HepG2 (cell line): ENCODE measurements around the gene SNX4. TPM values are rescaled to one million over a fixed set of nuclear protein-coding genes. Genes with fewer than 3 reads are reported as not detected.

Experiments
- CAMTA2 ChIP-seq: sonication (generic); formaldehyde crosslinking; IDR thresholded peaks from 2 replicates; pipeline ENCODE4 v1.4.0; 2020; ENCODE audit warnings: mild to moderate bottlenecking, missing genetic modification reagents, borderline replicate concordance
- CENPX ChIP-seq: sonication (generic); formaldehyde crosslinking; IDR thresholded peaks from 2 replicates; pipeline ENCODE4 v1.9.0; 2021; ENCODE audit warnings: mild to moderate bottlenecking, missing genetic modification reagents, moderate library complexity
- FOXK1 ChIP-seq: sonication (generic); formaldehyde crosslinking; IDR thresholded peaks from 2 replicates; pipeline ENCODE4 v1.4.0; 2020; ENCODE audit warnings: low read depth, missing genetic modification reagents, borderline replicate concordance
- GABPA ChIP-seq, 2 experiments: IDR thresholded peaks; 2 replicates each; pipeline ENCODE4 v1.6.1; 2011 to 2016; ENCODE audit warnings: low read depth in 2 of 2, low read length in 1 of 2, missing biosample characterization in 1 of 2, missing genetic modification characterization in 1 of 2
- MED8 ChIP-seq: sonication (generic); formaldehyde crosslinking; IDR thresholded peaks from 2 replicates; pipeline ENCODE4 v1.8.1; 2023; ENCODE audit warnings: mild to moderate bottlenecking, missing genetic modification reagents; ENCODE audit not compliant: insufficient replicate concordance
- NCOA2 ChIP-seq: sonication (generic); formaldehyde crosslinking; IDR thresholded peaks from 2 replicates; pipeline ENCODE4 v1.8.0; 2022; ENCODE audit warnings: inconsistent platforms
- NCOR1 ChIP-seq: fragments of 200-600 bp; sonication (generic); IDR thresholded peaks from 2 replicates; pipeline ENCODE4 v1.7.0; 2017; ENCODE audit warnings: antibody characterized with exemption, low read length, borderline replicate concordance
- POLR2AphosphoS5 ChIP-seq: IDR thresholded peaks from 2 replicates; pipeline ENCODE4 v1.6.1; 2012; ENCODE audit warnings: low read depth, low read length
- PRMT3 ChIP-seq: sonication (generic); formaldehyde crosslinking; IDR thresholded peaks from 2 replicates; pipeline ENCODE4 v1.8.1; 2022; ENCODE audit warnings: low read depth, mild to moderate bottlenecking, moderate library complexity, missing genetic modification reagents, borderline replicate concordance
- PRPF4 ChIP-seq: fragments of 200-400 bp; formaldehyde crosslinking; IDR thresholded peaks from 2 replicates; pipeline ENCODE4 v1.6.1; 2016; ENCODE audit warnings: low read length, low read depth; ENCODE audit not compliant: poor library complexity, severe bottlenecking
- SP5 ChIP-seq: IDR thresholded peaks from 2 replicates; pipeline ENCODE4 v1.6.1; 2016; ENCODE audit warnings: low read depth, borderline replicate concordance
- ZNF230 ChIP-seq: sonication (generic); formaldehyde crosslinking; IDR thresholded peaks from 2 replicates; pipeline ENCODE4 v1.4.0; 2020; ENCODE audit warnings: mild to moderate bottlenecking, missing genetic modification reagents
- ZNF556 ChIP-seq: sonication (generic); formaldehyde crosslinking; IDR thresholded peaks from 2 replicates; pipeline ENCODE4 v1.4.0; 2020; ENCODE audit warnings: mild to moderate bottlenecking, missing genetic modification reagents, borderline replicate concordance
- ZNF564 ChIP-seq: sonication (generic); formaldehyde crosslinking; IDR thresholded peaks from 2 replicates; pipeline ENCODE4 v1.8.1; 2023; ENCODE audit warnings: mild to moderate bottlenecking, missing genetic modification reagents
- polyA plus RNA-seq, 8 experiments: library from polyadenylated mRNA; depleted of rRNA in 3 of 8; stranded (reverse) in 7 of 8; unstranded in 1 of 8; fragments of >200 nt; fragmentation: Illumina TruSeq in 4 of 8; extraction: Trizol in 4 of 8; gene quantifications; 2 replicates each; pipeline versions ENCODE4 v1.2.1 to v1.2.3, GENCODE V29; 2011 to 2016; ENCODE audit warnings: low read depth in 4 of 8, missing spikeins in 1 of 8, mixed read lengths in 1 of 8; ENCODE audit not compliant: insufficient read depth in 1 of 8
- total RNA-seq, 5 experiments: library from RNA; depleted of rRNA; stranded (reverse); fragments of >200 nt; fragmentation: Illumina TruSeq; extraction: Trizol; gene quantifications; 2 replicates each; pipeline ENCODE4 v1.2.3, GENCODE V29; 2016; ENCODE audit warnings: low read depth in 1 of 5
- TF ChIP-seq, protein P1 (sequence below): sonication (generic); formaldehyde crosslinking; conservative IDR thresholded peaks from 2 replicates; pipeline ENCODE4 v1.8.0; 2022; ENCODE audit warnings: mild to moderate bottlenecking, moderate library complexity, missing genetic modification reagents
- TF ChIP-seq, protein P2 (sequence below): sonication (generic); formaldehyde crosslinking; conservative IDR thresholded peaks from 2 replicates; pipeline ENCODE4 v1.4.0; 2020; ENCODE audit warnings: missing genetic modification reagents
- TF ChIP-seq, protein P3 (sequence below): sonication (generic); formaldehyde crosslinking; IDR thresholded peaks from 2 replicates; pipeline ENCODE4 v1.4.0; 2020; ENCODE audit warnings: missing genetic modification reagents, mild to moderate bottlenecking, borderline replicate concordance
- TF ChIP-seq, protein P4 (sequence below): IDR thresholded peaks from 2 replicates; pipeline ENCODE4 v1.6.1; 2016; ENCODE audit warnings: low read depth

The SNX4 gene
- total and polyA plus RNA-seq, 2 of the 13 experiments (the other 11 are each of a cell fraction or from before 2014, with no cell fraction given) = 18.1 to 73.6 TPM

DNA sequence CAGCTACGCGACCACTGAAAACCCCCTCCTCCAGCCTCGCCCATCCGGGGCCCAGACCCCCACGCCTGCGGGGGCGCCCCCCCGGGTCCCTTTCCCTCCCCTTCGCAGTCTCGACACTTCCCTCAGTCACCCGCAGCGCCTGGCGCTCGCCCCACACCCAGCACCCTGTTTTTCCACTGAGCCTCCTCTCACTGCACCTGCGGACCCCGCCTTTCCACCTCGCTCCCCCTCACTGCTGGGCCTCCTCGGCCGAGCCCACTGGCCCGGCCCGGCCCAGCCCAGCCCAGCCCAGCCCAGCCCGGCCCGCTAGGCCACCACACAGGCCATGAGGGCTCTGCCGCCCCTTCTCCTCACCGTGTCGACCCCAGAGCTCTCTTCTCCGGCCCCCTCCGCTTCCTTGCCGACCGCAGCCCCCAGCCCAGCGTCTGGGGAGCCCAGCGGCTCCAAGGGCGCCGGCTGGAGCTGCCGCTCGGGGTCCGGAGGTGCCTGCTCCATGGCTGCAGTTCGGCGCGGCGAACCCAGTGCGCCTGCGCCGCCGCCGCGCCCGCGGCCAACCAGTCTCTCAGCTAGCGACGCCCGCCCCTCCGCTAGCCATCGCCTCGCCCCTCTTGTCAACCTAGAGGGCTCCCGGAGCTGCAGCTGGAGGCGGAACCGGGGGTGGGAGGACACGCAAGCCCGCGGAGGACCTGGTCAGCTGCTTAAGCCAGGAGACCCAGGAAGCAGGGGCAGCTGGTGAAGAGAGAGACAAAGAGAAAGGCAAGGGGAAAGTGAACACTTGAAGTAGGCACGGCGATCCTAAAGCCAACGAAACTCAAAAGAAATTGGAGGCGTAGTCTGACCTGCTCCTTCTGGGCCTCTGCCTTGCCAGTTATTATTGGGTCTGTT, at the start of gene SNX4 (continued):
- TF ChIP-seq PRMT3 (CRISPR knock-in tag) (no peak), ZNF230 (0 out of 2 replicates have a peak, but pooled peaks have one; percentile 58), CAMTA2 (CRISPR knock-in tag) (no peak), SP5 (CRISPR knock-in tag) (peak; percentile 66), CENPX (CRISPR knock-in tag) (no peak), MED8 (CRISPR knock-in tag) (peak; percentile 62), POLR2AphosphoS5 (peak; percentile 81), PRPF4 (no peak), ZNF564 (CRISPR knock-in tag) (0 out of 2 replicates have a peak, but pooled peaks have one; percentile 57), FOXK1 (peak; percentile 27; the same call in 1 of the 2 replicates), NCOA2 (CRISPR knock-in tag) (0 out of 2 replicates have a peak, but pooled peaks have one; percentile 12), ZNF556 (CRISPR knock-in tag) (no peak), NCOR1 (no peak), GABPA (IDR thresholded peaks at IDR 0.05; ENCODE audit: low read depth, low read length) (no peak), GABPA (CRISPR knock-in tag; IDR thresholded peaks at IDR 0.05; ENCODE audit: low read depth) (no peak)
- TF ChIP-seq, protein P1, sequence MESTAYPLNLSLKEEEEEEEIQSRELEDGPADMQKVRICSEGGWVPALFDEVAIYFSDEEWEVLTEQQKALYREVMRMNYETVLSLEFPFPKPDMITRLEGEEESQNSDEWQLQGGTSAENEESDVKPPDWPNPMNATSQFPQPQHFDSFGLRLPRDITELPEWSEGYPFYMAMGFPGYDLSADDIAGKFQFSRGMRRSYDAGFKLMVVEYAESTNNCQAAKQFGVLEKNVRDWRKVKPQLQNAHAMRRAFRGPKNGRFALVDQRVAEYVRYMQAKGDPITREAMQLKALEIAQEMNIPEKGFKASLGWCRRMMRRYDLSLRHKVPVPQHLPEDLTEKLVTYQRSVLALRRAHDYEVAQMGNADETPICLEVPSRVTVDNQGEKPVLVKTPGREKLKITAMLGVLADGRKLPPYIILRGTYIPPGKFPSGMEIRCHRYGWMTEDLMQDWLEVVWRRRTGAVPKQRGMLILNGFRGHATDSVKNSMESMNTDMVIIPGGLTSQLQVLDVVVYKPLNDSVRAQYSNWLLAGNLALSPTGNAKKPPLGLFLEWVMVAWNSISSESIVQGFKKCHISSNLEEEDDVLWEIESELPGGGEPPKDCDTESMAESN (CRISPR knock-in tag) = no peak
- TF ChIP-seq, protein P2, sequence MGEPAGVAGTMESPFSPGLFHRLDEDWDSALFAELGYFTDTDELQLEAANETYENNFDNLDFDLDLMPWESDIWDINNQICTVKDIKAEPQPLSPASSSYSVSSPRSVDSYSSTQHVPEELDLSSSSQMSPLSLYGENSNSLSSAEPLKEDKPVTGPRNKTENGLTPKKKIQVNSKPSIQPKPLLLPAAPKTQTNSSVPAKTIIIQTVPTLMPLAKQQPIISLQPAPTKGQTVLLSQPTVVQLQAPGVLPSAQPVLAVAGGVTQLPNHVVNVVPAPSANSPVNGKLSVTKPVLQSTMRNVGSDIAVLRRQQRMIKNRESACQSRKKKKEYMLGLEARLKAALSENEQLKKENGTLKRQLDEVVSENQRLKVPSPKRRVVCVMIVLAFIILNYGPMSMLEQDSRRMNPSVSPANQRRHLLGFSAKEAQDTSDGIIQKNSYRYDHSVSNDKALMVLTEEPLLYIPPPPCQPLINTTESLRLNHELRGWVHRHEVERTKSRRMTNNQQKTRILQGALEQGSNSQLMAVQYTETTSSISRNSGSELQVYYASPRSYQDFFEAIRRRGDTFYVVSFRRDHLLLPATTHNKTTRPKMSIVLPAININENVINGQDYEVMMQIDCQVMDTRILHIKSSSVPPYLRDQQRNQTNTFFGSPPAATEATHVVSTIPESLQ (CRISPR knock-in tag) = no peak
- TF ChIP-seq, protein P3, sequence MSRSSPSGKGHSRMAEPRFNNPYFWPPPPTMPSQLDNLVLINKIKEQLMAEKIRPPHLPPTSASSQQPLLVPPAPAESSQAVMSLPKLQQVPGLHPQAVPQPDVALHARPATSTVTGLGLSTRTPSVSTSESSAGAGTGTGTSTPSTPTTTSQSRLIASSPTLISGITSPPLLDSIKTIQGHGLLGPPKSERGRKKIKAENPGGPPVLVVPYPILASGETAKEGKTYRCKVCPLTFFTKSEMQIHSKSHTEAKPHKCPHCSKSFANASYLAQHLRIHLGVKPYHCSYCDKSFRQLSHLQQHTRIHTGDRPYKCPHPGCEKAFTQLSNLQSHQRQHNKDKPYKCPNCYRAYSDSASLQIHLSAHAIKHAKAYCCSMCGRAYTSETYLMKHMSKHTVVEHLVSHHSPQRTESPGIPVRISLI (CRISPR knock-in tag) = no peak
- TF ChIP-seq, protein P4, sequence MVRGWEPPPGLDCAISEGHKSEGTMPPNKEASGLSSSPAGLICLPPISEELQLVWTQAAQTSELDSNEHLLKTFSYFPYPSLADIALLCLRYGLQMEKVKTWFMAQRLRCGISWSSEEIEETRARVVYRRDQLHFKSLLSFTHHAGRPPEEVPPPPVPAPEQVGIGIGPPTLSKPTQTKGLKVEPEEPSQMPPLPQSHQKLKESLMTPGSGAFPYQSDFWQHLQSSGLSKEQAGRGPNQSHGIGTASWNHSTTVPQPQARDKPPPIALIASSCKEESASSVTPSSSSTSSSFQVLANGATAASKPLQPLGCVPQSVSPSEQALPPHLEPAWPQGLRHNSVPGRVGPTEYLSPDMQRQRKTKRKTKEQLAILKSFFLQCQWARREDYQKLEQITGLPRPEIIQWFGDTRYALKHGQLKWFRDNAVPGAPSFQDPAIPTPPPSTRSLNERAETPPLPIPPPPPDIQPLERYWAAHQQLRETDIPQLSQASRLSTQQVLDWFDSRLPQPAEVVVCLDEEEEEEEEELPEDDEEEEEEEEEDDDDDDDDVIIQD = 0 out of 2 replicates have a peak, but pooled peaks have one; percentile 30
